Rectal smooth muscle tissue (tissue), 1 donor: ENCODE data around the gene RBM47.
A peak's percentile ranks its signal among the peaks of the same experiment; 100 is the strongest.
"Not testable (repeated sequence)": the region's sequence is repeated elsewhere in the genome, so short reads cannot be mapped to it uniquely, and the experiment has no call there.

Source experiments
- H3K27ac ChIP-seq: one replicate; pipeline ENCODE4 v1.7.0; 2013; ENCODE audit warnings: low read depth, low read length, inconsistent platforms
- H3K27me3 ChIP-seq: one replicate; pipeline ENCODE4 v1.7.0; 2013; ENCODE audit warnings: low read length; ENCODE audit not compliant: control insufficient read depth, insufficient read depth
- H3K36me3 ChIP-seq: one replicate; pipeline ENCODE4 v1.7.0; 2013; ENCODE audit warnings: low read length; ENCODE audit not compliant: control insufficient read depth, insufficient read depth
- H3K4me1 ChIP-seq: one replicate; pipeline ENCODE4 v1.7.0; 2013; ENCODE audit warnings: low read length; ENCODE audit not compliant: control insufficient read depth, insufficient read depth
- H3K4me3 ChIP-seq: one replicate; pipeline ENCODE4 v1.7.0; 2013; ENCODE audit warnings: low read length
- H3K9ac ChIP-seq: one replicate; pipeline ENCODE4 v1.7.0; 2013; ENCODE audit warnings: low read length

RBM47 gene

DNA sequence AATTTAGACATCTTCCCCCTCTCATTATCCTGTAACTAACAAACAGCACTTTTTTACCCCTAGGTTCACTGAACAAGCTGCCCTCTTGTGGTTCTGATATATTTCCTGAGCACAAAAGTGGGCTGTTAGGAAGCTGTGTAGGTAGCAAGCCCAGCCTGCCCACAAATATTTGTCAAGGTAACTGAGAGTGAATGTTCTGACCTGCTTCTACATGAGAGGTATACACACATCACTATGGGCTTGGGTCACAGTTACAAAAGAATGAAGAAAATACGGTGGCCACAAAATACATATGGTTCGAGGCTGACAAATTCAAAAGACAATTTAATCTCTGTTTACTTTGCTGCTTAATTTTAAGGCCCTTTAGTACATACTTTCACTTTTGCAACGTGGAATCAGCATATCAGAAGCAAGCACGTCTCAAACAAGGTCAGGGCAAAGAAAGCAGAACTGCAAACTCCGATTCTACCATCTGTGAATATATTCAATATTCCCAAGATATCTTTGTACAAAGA, 78.7 kb downstream of the RBM47 start:
- Histone ChIP-seq H3K9ac (no peak overlapping the region), H3K27ac (peak overlapping the region; percentile 15), H3K36me3 (no peaks in the 10 kb centered on the region), H3K27me3 (no peaks in the 10 kb centered on the region), H3K4me1 (no peaks in the 10 kb centered on the region), H3K4me3 (peak overlapping the region; percentile 7)

DNA sequence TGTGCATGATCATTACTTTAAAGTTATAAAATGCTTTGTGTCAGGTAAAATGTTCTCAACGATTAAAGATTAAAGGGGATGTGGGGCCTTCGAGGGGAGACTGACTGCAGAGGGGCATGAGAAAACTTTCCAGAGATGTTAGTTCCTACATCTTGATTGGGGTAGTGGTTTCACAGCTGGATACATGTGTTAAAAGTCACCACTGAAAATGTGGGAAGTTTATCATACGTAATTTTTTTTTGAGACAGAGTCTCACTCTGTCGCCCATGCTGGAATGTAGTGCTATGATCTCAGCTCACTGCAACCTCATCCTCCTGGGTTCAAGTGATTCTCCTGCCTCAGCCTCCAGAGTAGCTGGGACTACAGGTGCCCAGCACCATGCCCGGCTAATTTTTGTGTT, 79.5 kb downstream of the RBM47 start:
- no peak overlapping the region for H3K9ac ChIP-seq
- no peak overlapping the region for H3K4me3 ChIP-seq
- no peaks in the 10 kb centered on the region for H3K27me3 ChIP-seq
- no peaks in the 10 kb centered on the region for H3K36me3 ChIP-seq
- H3K27ac ChIP-seq: no peak overlapping the region
- H3K4me1 ChIP-seq: no peaks in the 10 kb centered on the region

DNA sequence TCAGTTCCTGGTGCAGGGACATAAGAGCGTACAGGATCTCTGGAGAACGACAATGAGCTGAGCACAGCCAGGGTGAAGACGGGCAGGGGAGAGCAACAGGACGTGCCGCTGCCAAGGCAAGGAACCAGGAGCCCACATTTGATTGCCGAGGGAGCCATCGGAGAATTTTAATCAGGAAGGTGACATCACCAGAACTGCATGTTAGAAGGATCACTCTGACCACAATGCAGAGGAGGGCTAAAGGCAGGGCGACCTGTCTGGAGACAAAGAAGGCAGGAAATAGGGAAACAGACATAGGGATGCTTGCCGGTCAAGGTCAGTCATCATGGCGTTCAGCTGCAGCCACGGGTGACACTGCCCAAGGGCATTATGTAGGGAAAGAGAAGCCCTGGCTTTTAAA, 81.4 kb downstream of the RBM47 start:
- Histone ChIP-seq H3K4me1 (no peaks in the 10 kb centered on the region), H3K4me3 (no peak overlapping the region), H3K36me3 (no peaks in the 10 kb centered on the region), H3K9ac (no peak overlapping the region), H3K27ac (no peak overlapping the region), H3K27me3 (no peaks in the 10 kb centered on the region)

DNA sequence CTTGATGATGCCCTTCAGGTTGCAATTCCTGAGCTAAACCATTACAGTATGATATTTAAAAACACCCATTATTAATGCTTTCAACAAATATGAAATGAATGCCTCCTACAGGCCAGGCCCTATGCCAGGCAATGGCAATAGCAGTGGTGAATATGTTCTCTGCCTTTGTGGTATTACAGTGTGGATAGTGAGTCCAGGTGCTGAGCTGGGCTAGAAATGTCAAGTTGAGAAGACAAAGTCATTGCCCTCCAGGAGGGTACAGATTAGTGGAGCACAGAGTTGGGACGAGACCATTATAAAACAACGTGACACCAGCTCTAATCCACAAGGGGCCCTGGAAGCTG, 81.9 kb downstream of the RBM47 start:
- H3K36me3 ChIP-seq: no peaks in the 10 kb centered on the region
- no peaks in the 10 kb centered on the region for H3K27me3 ChIP-seq
- no peaks in the 10 kb centered on the region for H3K4me1 ChIP-seq
- H3K27ac ChIP-seq: no peak overlapping the region
- H3K9ac ChIP-seq: no peak overlapping the region
- H3K4me3 ChIP-seq: no peak overlapping the region

DNA sequence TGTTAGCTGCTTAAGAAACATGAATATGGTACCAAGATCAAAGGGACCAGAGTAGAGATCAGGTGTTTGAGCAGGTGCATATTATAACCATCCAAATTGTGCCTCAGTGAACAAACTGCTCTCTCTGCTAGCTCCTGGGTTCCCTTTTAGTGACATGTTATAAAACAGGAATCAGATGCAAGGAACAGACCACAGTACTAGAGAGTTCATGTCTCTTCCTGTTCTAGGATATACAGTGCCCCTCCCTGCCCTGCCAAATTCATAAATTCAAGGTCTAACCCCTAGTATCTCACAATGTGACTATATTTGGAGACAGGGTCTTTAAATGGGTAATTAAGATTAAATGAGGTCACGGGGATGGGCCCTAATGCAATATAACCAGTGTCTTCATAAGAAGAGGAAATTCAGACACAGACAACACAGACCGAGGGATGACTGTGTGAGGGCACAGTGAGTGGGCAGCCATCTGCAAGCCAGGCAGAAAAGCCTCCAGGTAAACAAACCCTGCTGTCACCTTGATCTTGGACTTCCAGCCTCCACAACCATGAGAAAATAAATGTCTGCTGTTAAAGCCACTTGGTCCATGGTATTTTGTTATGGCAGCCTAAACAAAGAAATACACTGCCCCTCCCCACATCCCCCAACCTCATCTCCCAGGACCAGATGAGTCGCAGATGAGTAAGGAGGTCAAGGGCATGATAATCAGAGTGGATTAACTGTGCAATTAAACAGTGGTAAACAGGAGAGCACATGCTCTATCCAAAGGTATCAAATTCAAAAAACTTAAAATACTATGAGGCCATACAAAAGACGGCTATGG, 82.5 kb downstream of the RBM47 start:
- Histone ChIP-seq H3K9ac (no peak overlapping the region), H3K27me3 (no peaks in the 10 kb centered on the region), H3K27ac (no peak overlapping the region), H3K4me1 (no peaks in the 10 kb centered on the region), H3K4me3 (no peak overlapping the region), H3K36me3 (no peaks in the 10 kb centered on the region)

DNA sequence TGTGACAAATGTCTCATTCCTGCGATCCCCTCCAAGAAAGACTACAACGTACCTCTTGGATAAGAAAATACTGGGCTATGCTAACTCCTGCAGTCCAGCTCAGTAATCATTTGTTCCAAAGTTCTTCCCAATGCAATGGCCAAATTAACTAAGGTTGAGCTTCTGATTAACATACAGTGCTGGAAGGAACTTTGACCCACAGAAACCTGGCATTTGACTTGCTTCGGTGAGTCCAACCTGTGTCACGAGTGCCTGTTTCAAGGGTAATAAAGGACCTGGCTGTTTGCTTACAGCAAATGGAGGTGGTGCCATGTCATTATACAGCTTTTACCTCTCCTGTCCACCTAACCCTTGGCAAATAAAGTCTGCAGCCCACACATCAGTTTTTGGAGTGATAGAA, 83.2 kb downstream of the RBM47 start:
- Histone ChIP-seq H3K27ac (no peak overlapping the region), H3K27me3 (no peaks in the 10 kb centered on the region), H3K36me3 (no peaks in the 10 kb centered on the region), H3K4me1 (no peaks in the 10 kb centered on the region), H3K4me3 (no peak overlapping the region), H3K9ac (no peak overlapping the region)

DNA sequence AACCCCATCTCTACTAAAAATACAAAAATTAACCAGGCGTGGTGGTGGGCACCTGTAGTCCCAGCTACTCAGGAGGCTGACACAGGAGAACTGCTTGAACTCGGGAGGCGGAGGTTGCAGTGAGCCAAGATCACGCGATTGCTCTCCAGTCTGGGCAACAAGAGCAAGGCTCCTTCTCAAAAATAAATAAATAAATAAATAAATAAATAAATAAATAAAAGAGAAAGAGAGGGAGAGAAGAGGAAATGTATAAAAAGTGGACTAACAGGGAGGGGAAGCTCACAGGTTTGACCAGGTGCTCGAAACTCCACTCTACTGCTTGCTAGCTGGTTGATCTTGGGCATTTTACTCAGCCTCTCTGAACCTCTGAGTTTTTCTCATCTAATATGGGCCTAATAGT, 84.2 kb downstream of the RBM47 start:
- H3K9ac ChIP-seq, H3K27me3 ChIP-seq, H3K4me3 ChIP-seq, H3K27ac ChIP-seq, H3K4me1 ChIP-seq, H3K36me3 ChIP-seq: not testable (repeated sequence)

DNA sequence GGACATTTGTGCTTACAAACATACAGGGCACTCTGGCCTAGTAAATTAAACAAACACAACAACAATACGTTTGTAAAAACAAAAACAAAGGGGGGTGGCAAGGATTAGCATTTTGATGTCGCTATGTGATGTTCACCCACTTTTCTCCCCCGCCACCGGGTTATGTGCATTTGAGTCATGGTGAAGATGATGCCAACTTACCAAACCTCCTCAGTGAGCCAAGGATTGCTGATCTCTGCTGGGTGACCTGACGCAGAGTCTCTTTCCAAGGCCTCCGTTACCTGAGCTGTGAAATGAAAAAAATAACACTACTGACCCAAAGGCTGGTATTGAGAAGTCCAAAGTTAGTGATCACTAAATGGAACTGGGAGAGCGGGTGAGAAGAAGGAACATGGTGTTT, 85.4 kb downstream of the RBM47 start:
- no peaks in the 10 kb centered on the region for H3K36me3 ChIP-seq
- H3K27me3 ChIP-seq: no peaks in the 10 kb centered on the region
- H3K4me1 ChIP-seq: no peaks in the 10 kb centered on the region
- H3K4me3 ChIP-seq: no peak overlapping the region
- H3K27ac ChIP-seq: no peak overlapping the region
- H3K9ac ChIP-seq: no peak overlapping the region

DNA sequence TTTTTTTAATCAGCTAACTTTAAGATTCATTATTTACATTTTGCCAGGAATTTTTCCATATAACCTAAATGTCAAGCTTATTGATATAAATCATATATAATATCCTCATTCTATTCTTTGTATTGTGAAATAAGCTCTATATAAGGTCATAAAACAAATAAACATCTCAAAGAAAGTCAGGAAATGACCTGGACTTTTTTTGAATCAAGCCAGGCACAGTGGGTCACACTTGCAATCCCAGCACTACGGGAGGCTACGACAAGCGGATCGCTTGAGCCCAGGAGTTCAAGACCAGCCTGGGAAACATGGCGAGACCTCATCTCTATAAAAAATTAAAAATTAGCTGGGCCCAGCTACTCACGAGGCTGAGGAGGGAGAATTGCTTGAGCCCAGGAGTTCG, 88.9 kb downstream of the RBM47 start:
- Histone ChIP-seq H3K4me3 (no peak overlapping the region), H3K27me3 (no peaks in the 10 kb centered on the region), H3K36me3 (no peaks in the 10 kb centered on the region), H3K4me1 (no peaks in the 10 kb centered on the region), H3K27ac (no peak overlapping the region), H3K9ac (no peak overlapping the region)

DNA sequence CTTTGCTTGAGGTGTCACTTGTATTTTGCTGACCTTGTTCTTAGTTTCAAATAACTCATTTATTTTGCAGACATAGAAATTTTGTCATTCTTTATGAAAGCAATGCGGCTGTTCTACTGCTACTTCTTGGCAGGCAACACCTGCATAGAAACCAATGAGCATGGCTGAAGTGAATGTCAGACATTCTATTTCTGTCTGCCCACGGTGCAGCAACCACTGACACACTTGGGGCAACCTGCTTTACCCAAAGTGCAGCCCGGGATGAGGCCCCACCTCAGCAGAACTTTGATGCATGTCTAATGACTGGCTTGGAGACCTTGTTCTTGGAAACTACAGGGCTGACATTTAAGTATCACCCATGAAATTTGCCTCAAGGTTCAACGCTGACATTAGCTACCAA, 93.6 kb downstream of the RBM47 start:
- no peaks in the 10 kb centered on the region for H3K36me3 ChIP-seq

DNA sequence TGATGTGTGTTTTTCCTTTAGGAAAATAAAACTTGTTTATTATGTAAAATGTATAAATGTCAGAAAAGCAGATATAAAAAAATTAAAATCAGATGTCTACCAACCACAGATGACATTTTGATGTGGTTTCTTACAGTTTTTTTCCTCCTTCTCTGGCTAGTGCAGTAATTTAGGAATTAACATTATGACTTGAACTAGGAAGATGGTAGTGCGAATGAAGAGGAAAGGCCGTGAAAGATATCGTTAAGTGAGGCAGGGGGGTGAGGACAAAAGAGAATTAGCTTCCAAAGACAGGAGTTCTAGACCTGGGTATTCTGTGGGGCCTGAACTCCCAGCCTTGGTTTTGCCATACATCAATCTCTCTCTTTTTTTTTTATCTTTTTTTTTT, 98.0 kb downstream of the RBM47 start:
- no peaks in the 10 kb centered on the region for H3K27me3 ChIP-seq
- H3K27ac ChIP-seq: no peak overlapping the region
- H3K4me3 ChIP-seq: no peak overlapping the region
- no peak overlapping the region for H3K9ac ChIP-seq
- no peaks in the 10 kb centered on the region for H3K36me3 ChIP-seq
- H3K4me1 ChIP-seq: no peaks in the 10 kb centered on the region

More for the DNA sequence above, 93.6 kb downstream of the RBM47 start:
- H3K4me3 ChIP-seq: no peak overlapping the region
- H3K9ac ChIP-seq: no peak overlapping the region
- no peaks in the 10 kb centered on the region for H3K4me1 ChIP-seq
- no peaks in the 10 kb centered on the region for H3K27me3 ChIP-seq
- no peak overlapping the region for H3K27ac ChIP-seq

DNA sequence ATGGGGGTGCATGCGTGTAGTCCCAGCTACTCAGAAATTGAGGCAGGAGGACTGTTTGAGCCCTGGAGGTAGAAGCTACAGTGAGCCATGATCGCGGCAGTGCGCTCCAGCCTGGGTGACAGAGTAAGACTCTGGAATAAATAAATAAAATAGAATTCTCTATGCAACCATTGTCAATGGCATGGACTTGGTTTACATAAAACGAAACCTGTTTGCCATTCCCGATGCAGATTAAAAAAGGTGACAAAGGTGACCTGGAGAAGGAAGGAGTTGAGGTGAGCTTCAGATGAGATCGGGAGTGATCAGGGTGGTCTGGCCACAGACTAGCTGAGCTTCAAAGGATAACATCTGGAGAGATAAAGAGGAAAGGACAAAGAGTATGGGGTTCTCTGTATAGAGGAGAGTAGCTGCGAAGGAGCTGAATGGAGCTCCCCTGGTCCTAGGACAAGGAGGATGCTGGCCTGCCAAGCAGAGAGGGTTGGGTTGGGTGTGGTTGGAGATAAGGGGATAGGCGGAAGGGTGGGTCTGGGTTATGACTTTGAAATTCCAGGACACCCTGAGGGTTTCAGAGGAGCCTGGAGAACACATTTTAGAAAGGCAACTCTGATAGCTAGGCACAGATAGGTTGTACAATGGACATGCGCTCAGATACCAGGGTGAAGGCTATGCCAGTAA, 98.6 kb downstream of the RBM47 start:
- H3K9ac ChIP-seq: no peak overlapping the region
- H3K4me3 ChIP-seq: no peak overlapping the region
- no peak overlapping the region for H3K27ac ChIP-seq
- H3K36me3 ChIP-seq: no peaks in the 10 kb centered on the region
- H3K27me3 ChIP-seq: no peaks in the 10 kb centered on the region
- no peaks in the 10 kb centered on the region for H3K4me1 ChIP-seq

DNA sequence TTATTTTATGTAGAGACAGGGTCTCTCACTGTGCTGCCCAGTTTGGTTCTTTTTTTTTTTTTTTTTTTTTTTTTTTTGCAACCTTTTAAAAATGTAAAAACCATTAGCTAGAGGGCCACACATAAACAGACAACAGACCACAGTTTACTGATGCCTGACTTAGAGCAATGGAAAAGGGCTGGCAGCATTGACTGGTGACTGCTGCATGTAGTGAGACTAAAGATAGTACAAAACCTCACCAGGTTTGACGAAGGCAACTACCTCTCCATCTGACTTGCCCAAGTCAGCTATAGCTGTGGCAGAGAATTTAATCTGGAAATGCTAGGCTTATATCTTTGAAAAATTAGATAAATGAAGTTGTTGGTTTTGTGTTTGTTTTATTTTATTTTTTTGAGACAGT, 102.9 kb downstream of the RBM47 start:
- no peak overlapping the region for H3K27ac ChIP-seq
- H3K36me3 ChIP-seq: no peaks in the 10 kb centered on the region
- H3K4me3 ChIP-seq: no peak overlapping the region
- no peak overlapping the region for H3K9ac ChIP-seq
- no peaks in the 10 kb centered on the region for H3K4me1 ChIP-seq
- H3K27me3 ChIP-seq: no peaks in the 10 kb centered on the region
